SU-DHL-6 (cell line): ENCODE data around the gene CLMP.

Experiments used
- EZH2phosphoT487 ChIP-seq: fragments of 200-600 bp; sonication (generic), shearing (Covaris generic); conservative IDR thresholded peaks from 2 replicates; pipeline ENCODE4 v1.6.1; 2018; ENCODE audit warnings: mild to moderate bottlenecking, antibody characterized with exemption, low read length, moderate library complexity, mixed read lengths
- TF ChIP-seq, protein P1 (sequence below): fragments of 200-600 bp; sonication (generic); IDR thresholded peaks from one replicate; pipeline ENCODE4 v1.5.1; 2017; ENCODE audit warnings: antibody characterized with exemption, mild to moderate bottlenecking, low read length, moderate library complexity; ENCODE audit not compliant: insufficient read depth, poor library complexity, severe bottlenecking

DNA sequence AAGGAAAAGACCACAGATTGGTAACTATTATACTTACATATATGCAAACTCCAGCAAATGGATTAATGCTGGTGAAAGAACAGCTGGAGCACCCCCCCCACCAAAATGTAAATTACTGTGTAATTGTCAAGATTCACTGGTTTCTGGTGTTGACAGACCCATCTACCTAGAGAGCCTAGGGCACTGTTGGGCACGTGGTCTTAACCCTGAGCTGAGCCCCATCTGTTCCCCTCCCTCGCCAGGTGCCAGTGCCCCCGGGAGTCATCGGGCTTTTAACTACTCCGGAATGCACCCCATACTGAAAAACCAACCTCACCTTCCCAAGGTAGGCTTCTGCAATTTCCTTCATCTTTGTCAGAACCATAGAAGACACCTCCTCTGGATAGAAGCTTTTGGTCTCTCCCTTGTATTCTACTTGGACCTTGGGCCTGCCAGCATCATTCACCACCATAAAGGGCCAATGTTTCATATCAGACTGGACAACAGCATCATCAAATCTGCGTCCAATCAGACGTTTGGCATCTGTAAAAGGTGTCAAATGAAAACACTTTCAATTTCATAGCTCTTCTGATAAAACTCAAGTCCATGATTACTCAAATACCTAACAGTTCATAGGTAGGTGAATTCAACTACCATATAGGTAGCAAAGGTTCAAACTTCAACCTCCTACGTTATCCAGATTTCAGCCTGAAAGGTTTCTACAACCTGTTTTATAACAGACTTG is 134.6 kb downstream of the CLMP start:
- TF ChIP-seq, protein P1, sequence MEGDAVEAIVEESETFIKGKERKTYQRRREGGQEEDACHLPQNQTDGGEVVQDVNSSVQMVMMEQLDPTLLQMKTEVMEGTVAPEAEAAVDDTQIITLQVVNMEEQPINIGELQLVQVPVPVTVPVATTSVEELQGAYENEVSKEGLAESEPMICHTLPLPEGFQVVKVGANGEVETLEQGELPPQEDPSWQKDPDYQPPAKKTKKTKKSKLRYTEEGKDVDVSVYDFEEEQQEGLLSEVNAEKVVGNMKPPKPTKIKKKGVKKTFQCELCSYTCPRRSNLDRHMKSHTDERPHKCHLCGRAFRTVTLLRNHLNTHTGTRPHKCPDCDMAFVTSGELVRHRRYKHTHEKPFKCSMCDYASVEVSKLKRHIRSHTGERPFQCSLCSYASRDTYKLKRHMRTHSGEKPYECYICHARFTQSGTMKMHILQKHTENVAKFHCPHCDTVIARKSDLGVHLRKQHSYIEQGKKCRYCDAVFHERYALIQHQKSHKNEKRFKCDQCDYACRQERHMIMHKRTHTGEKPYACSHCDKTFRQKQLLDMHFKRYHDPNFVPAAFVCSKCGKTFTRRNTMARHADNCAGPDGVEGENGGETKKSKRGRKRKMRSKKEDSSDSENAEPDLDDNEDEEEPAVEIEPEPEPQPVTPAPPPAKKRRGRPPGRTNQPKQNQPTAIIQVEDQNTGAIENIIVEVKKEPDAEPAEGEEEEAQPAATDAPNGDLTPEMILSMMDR, result no peak
- no peak for TF ChIP-seq EZH2phosphoT487
